ENCODE results near the gene SEMA4D.
A peak's percentile ranks its signal among the peaks of the same experiment; 100 is the strongest.

Gene SEMA4D

DNA sequence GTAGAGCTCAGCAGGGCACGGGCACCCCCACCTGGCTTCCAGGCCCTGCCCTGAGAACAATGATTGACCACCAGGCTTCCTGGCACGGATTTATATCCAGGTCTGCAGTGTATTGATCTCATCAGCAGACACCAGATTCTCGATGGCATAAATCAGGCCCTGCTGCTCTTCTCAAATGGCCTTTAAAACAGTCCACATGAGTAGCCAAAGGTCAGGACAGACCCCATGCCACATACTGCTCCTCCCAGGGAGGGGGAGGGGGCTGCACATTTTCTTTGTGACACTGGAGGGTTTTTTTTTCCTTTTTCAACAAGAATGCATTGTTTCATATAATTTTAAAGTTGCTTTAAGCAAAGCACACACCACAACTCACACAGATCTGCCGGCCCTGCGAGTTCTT is 85.4 kb downstream of the SEMA4D start:
- ChIA-PET POLR2A (ENCODE audit: low non-redundant PET) (no interaction called here), CTCF (interaction anchor here (0.6 kb wide), 1 partner anchor 37 kb away, joined by 4 read pairs; no protein-coding TSS in a partner anchor)
- TF ChIP-seq, protein P1, sequence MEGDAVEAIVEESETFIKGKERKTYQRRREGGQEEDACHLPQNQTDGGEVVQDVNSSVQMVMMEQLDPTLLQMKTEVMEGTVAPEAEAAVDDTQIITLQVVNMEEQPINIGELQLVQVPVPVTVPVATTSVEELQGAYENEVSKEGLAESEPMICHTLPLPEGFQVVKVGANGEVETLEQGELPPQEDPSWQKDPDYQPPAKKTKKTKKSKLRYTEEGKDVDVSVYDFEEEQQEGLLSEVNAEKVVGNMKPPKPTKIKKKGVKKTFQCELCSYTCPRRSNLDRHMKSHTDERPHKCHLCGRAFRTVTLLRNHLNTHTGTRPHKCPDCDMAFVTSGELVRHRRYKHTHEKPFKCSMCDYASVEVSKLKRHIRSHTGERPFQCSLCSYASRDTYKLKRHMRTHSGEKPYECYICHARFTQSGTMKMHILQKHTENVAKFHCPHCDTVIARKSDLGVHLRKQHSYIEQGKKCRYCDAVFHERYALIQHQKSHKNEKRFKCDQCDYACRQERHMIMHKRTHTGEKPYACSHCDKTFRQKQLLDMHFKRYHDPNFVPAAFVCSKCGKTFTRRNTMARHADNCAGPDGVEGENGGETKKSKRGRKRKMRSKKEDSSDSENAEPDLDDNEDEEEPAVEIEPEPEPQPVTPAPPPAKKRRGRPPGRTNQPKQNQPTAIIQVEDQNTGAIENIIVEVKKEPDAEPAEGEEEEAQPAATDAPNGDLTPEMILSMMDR (conservative IDR thresholded peaks at IDR 0.05; ENCODE audit: low read depth) = no peak
- no peak overlapping the region for H3K27ac ChIP-seq
- no peak for DNase-seq (ENCODE audit: low spot score)

DNA sequence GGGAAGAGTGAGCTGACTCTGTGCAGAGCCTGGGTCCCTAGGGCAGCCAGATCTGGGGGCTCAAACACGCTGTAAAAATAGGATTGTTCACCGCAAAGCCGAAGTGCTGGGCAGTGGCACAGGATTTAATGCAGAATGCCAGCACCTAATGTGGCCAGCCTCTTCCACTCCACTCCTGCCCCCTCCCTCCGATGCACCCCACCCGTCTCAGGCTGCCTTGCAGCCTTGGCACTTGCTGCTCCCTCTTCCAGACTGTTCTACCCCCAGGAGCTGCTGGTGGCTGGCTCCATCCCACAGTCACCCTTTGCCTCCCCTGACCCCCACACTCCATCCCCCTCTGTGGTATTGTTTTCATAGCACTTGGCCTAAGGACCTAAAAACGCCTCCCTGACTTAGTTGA is 86.2 kb downstream of the SEMA4D start:
- H3K27ac ChIP-seq = no peak overlapping the region
- no peak for DNase-seq (ENCODE audit: low spot score)
- TF ChIP-seq, protein P1 (conservative IDR thresholded peaks at IDR 0.05; ENCODE audit: low read depth) = no peak
- POLR2A ChIA-PET (ENCODE audit: low non-redundant PET) = no interaction called here
- CTCF ChIA-PET = interaction anchor here (0.6 to 1.1 kb wide), 2 partner anchors 9 to 817 kb away, joined by 3 to 5 read pairs; no protein-coding TSS in a partner anchor

GRCh38 chr9:89410641-89411350 is 87.1 kb downstream of the SEMA4D start:
- no peak overlapping the region for H3K27ac ChIP-seq
- ChIA-PET CTCF (interaction anchor here (0.6 to 1.5 kb wide), 4 partner anchors 9 to 138 kb away, joined by 3 to 18 read pairs (median 3); no protein-coding TSS in a partner anchor), POLR2A (ENCODE audit: low non-redundant PET) (no interaction called here)
- peak; percentile 59 for DNase-seq (ENCODE audit: low spot score)
- TF ChIP-seq, protein P1 (conservative IDR thresholded peaks at IDR 0.05; ENCODE audit: low read depth) = no peak

DNA sequence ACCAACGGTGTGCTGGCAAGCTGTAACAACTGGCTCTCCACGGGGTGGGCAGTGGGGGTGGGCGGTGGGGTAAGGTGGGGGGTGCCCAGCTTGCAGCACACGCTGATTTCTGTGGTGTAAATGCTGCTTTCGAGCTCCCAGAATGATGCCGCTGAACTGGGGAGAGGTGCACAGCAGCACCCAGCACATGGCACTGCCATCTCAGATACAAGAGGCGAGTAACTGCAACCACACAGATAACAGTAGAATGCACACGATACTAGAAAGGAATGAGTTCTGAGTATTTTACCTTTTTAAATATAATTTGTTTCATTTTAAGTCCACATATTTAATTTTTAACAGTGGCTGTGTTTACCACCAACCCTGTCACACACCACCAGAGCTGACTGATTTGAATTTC is 87.9 kb downstream of the SEMA4D start:
- ChIA-PET CTCF (interaction anchor here (0.6 to 1.5 kb wide), 5 partner anchors 11 to 162 kb away, joined by 3 to 18 read pairs (median 3); no protein-coding TSS in a partner anchor), POLR2A (ENCODE audit: low non-redundant PET) (no interaction called here)
- TF ChIP-seq, protein P1 (conservative IDR thresholded peaks at IDR 0.05; ENCODE audit: low read depth) = no peak
- H3K27ac ChIP-seq = no peak overlapping the region
- no peak for DNase-seq (ENCODE audit: low spot score)

- DNase-seq (ENCODE audit: low spot score) = no peak
- CTCF ChIA-PET = interaction anchor here (0.6 kb wide), 1 partner anchor 163 kb away, joined by 3 read pairs; no protein-coding TSS in a partner anchor
- POLR2A ChIA-PET (ENCODE audit: low non-redundant PET) = no interaction called here
- TF ChIP-seq, protein P1 (conservative IDR thresholded peaks at IDR 0.05; ENCODE audit: low read depth) = no peak
- H3K27ac ChIP-seq = no peak overlapping the region
Measured at GRCh38 chr9:89409466-89409865, 88.4 kb downstream of the SEMA4D start.

DNA sequence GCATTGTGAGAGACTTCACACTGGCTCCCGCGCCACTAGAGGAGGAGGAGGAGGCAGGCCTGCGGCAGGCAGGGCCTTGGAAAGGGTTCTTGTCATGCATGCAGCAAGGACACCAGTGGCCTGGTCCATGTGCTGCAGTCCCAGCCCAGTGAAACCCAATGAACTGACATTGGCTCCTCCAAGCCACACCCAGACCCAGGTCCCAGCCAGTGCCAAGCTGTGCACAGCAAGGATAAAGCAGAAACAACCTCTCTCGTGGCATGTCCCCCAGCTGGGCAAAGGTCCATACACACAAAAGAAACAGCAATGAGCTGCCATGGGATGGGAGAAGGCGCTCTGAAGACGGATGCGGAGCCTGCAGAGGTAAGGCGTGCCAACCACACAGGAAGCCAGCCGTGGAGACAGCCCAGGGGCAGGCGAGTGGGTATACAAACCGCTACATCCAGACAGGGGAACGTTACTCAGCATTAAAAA is 89.2 kb downstream of the SEMA4D start:
- DNase-seq (ENCODE audit: low spot score) = no peak
- CTCF ChIA-PET = interaction anchor here (1.3 kb wide), 1 partner anchor 141 kb away, joined by 9 read pairs; no protein-coding TSS in a partner anchor
- no peak overlapping the region for H3K27ac ChIP-seq
- POLR2A ChIA-PET (ENCODE audit: low non-redundant PET) = no interaction called here
- TF ChIP-seq, protein P1 (conservative IDR thresholded peaks at IDR 0.05; ENCODE audit: low read depth) = no peak
